ENCODE results near the gene ZNF674.

Gene ZNF674

DNA sequence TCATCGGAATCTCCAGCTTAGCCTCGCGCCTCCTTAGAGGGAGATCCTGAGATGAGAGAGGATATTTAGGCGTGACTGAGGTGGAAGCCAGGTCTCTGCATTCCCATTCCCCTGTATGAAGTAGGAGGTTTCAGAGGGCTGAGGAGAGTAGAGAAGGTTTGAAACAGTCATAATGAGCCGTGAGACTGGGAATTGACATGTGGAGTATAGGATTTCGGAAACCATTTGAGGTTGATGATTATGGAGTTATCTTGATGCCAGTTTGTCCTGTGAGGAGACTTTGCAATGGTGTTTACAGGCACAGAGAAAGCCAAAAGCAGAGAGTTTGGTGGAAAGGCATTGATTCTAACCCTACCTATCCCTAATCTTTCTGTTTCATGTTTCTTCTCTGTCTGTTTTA lies 30.4 kb upstream of the ZNF674 start:
- TF ChIP-seq, protein P1, sequence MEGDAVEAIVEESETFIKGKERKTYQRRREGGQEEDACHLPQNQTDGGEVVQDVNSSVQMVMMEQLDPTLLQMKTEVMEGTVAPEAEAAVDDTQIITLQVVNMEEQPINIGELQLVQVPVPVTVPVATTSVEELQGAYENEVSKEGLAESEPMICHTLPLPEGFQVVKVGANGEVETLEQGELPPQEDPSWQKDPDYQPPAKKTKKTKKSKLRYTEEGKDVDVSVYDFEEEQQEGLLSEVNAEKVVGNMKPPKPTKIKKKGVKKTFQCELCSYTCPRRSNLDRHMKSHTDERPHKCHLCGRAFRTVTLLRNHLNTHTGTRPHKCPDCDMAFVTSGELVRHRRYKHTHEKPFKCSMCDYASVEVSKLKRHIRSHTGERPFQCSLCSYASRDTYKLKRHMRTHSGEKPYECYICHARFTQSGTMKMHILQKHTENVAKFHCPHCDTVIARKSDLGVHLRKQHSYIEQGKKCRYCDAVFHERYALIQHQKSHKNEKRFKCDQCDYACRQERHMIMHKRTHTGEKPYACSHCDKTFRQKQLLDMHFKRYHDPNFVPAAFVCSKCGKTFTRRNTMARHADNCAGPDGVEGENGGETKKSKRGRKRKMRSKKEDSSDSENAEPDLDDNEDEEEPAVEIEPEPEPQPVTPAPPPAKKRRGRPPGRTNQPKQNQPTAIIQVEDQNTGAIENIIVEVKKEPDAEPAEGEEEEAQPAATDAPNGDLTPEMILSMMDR (IDR thresholded peaks at IDR 0.05), result no peak
- Histone ChIP-seq H3K27ac (peak overlapping the region in 1 of 2 donors; percentile 75), H3K4me3 (peak overlapping the region; percentile 81)
- DNase-seq (ENCODE audit: low spot score), result no peak

DNA sequence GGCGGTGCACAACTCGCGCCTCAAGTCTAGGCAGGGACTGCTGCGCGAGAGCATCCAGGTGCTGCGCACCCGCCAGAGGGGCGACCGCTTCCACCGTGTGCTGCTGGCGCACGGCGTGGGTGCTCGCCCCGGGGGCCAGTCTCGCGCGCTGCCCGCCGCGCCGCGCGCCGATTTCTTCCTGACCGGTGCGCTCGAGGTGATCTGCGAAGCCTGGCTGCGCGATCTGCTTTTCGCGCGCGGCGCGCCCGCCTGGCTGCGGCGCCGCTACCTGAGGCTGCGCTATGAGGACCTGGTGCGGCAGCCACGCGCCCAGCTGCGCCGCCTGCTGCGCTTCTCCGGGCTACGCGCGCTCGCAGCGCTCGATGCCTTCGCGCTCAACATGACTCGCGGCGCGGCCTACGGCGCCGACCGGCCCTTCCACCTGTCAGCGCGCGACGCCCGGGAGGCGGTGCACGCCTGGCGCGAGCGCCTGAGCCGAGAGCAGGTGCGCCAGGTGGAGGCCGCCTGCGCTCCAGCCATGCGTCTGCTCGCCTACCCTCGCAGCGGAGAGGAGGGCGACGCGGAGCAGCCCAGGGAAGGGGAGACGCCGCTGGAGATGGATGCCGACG lies 29.7 kb upstream of the ZNF674 start:
- TF ChIP-seq, protein P1 (IDR thresholded peaks at IDR 0.05), result no peak
- peak overlapping the region; percentile 48 to 75 for H3K27ac ChIP-seq
- no peak for DNase-seq (ENCODE audit: low spot score)
- peak overlapping the region; percentile 81 for H3K4me3 ChIP-seq

DNA sequence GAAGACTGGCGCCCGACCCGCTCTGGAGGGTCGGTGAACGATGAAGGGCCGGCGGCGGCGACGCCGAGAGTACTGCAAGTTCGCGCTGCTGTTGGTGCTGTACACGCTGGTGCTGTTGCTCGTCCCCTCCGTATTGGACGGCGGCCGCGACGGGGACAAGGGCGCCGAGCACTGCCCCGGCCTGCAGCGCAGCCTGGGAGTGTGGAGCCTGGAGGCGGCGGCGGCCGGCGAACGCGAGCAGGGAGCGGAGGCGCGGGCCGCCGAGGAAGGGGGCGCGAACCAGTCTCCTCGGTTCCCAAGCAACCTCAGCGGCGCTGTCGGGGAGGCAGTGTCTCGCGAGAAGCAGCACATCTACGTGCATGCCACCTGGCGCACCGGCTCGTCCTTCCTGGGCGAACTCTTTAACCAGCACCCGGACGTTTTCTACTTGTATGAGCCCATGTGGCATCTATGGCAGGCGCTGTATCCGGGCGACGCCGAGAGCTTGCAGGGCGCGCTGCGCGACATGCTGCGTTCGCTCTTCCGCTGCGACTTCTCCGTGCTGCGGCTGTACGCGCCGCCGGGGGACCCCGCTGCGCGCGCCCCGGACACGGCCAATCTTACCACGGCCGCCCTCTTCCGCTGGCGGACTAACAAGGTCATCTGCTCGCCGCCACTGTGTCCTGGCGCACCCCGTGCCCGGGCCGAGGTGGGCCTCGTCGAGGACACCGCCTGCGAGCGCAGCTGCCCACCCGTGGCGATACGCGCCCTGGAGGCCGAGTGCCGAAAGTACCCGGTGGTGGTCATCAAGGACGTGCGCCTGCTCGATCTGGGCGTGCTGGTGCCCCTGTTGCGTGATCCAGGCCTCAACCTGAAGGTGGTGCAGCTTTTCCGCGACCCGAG lies 28.9 kb upstream of the ZNF674 start:
- peak overlapping the region; percentile 81 for H3K4me3 ChIP-seq
- DNase-seq (ENCODE audit: low spot score), result peak; percentile 75
- H3K27ac ChIP-seq, result peak overlapping the region; percentile 48 to 75
- TF ChIP-seq, protein P1 (IDR thresholded peaks at IDR 0.05), result no peak

DNA sequence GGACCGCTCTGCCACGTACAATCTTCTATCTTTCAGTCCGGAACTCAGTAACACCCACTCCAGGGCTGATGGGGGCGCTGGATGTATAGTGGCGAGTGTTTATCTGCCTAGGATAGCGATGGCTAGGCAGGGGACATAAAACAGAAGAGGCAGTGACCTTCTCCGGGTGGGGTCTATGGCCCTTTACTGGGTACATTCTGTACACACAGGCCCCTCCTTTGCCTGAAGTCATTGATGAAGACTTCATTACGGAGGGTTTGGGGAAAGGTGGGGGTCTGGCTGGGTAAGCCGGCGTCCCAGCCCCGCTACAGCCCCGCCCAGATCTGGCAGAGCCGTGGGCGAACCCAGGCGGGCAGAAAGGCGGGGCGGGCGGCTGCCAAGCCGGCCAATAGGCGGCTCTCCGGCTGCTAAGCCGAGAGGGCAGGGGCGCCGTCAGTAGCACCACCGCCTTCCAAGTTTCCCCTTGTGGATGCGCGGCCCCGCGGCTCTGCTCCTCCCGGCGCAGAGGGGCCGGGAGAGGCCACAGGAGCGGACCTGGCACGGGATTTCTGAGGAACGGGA lies 28.2 kb upstream of the ZNF674 start, which contains the start of gene CHST7:
TSS of gene CHST7 (plus strand) at position 435 of the 561 bp plus-strand sequence. CDS start 167 bp downstream, outside the sequence.
- peak within 1 kb of the TSS; percentile 81 for H3K4me3 ChIP-seq
- peak; percentile 82 for DNase-seq (ENCODE audit: low spot score)
- H3K27ac ChIP-seq, result peak within 1 kb of the TSS; percentile 48 to 75
- TF ChIP-seq, protein P1 (IDR thresholded peaks at IDR 0.05), result no peak

DNA sequence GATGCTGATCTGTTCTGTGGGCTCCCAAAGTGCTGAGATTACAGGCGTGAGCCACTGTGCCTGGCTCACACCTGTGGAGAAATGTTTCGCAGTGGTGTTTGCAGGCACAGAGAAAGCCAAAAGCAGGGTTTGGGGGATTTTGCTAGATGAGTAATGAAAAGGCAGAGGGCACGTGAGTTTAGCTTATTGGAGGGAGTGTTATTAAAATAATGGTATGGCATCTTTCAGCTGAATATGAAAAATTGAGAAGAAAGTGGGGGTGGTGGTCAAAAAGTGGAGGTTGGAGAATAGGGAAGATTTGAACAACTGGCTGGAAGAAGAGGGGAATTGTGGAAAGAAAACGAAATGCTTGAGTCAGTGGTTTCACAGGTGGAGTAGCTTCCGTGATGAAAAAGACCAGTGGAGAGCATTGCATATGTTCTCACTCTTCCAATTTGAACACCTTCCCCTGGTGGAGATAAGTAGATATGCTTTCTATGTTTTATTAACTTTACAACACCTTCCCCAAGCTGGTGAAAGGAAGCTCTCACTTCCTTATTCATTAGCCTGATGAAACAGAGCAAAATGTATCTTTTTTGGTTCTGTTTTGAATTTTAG lies 27.2 kb upstream of the ZNF674 start:
- Histone ChIP-seq H3K4me3 (no peak overlapping the region), H3K27ac (peak overlapping the region in 1 of 2 donors; percentile 75)
- TF ChIP-seq, protein P1 (IDR thresholded peaks at IDR 0.05), result no peak
- DNase-seq (ENCODE audit: low spot score), result no peak

DNA sequence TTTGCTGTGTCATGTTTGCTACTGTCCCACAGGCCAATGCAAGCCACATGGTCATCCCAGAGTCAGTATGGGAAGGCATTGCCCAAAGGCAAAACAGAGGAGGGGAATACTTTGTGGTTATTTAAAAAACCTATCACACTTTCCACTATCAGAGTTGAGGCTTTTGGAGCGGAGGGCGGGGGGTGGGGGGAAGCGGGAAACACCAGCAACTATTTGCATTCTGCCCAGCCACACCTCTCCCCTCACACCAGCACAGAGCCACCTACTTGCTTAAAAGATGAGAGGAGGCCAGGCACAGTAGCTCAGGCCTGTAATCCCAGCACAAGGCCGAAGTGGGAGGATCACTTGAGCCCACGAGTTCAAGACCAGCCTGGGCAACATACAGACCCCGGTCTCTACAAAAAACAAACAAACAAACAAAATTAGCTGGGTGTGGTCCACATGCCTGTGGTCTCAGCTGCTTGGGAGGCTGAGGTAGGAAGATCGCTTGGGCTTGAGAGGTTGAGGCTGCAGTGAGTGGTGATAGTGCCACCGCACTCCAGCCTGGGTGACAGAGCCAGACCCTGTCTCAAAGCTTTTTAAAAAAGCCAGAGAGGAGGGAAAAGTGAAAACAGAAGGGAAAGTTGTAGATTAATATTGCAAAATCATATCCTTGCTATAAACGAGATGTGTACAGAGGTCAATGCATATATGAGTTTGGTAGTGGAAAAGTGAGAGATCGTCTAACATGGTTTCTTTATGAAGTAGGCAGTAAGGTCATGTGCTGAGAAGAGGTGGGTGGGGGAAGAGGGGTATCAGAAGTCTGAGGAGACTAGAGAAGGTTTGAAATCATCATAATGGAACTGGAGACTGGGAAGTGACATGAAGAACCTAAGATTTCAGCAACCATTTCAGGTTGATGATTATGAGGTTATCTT lies 26.5 kb upstream of the ZNF674 start:
- no peak for DNase-seq (ENCODE audit: low spot score)
- TF ChIP-seq, protein P1 (IDR thresholded peaks at IDR 0.05), result no peak
- no peak overlapping the region for H3K27ac ChIP-seq
- no peak overlapping the region for H3K4me3 ChIP-seq
